Neural cell (in vitro differentiated cells): ENCODE data around the gene TPPP.
"Not testable (repeated sequence)": the region's sequence is repeated elsewhere in the genome, so short reads cannot be mapped to it uniquely, and the experiment has no call there.

Experiments used
- EZH2 ChIP-seq: fragments of 200-600, 300-800 bp; shearing (Covaris generic), sonication (generic); IDR thresholded peaks from 2 replicates; pipeline ENCODE4 v1.6.1; 2014; ENCODE audit warnings: antibody characterized with exemption, low read length, borderline replicate concordance, mild to moderate bottlenecking; ENCODE audit not compliant: insufficient read depth, poor library complexity, severe bottlenecking
- POLR2AphosphoS5 ChIP-seq: IDR thresholded peaks from 2 replicates; pipeline ENCODE4 v1.6.1; 2012
- TAF1 ChIP-seq: IDR thresholded peaks from 2 replicates; pipeline ENCODE4 v1.6.1; 2012; ENCODE audit warnings: low read depth
- TF ChIP-seq, protein P1 (sequence below): fragments of 450-650 bp; IDR thresholded peaks from 2 replicates; pipeline ENCODE4 v1.5.1; 2014; ENCODE audit warnings: antibody characterized with exemption, mild to moderate bottlenecking, moderate library complexity; ENCODE audit not compliant: poor library complexity, severe bottlenecking

DNA sequence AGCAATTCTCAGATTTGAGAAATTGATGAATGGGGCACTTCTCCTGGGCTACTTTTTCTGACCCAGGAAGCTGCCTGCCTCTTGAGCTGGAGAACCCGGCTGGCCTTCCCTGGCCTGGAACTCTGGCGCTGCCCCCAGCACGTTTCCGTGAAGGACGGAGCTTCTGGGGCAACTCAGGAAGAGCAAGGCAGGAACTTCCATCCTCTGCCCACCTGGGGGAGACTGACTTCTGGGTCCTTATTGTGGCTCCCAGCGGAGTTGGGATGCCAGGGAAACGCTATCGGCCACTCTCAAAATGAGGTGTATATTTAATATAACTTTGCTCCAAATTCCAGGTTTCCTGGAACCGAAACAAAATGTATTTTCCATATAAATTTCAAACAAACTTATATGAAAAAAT, 33.9 kb upstream of the TPPP start:
- TF ChIP-seq, protein P1, sequence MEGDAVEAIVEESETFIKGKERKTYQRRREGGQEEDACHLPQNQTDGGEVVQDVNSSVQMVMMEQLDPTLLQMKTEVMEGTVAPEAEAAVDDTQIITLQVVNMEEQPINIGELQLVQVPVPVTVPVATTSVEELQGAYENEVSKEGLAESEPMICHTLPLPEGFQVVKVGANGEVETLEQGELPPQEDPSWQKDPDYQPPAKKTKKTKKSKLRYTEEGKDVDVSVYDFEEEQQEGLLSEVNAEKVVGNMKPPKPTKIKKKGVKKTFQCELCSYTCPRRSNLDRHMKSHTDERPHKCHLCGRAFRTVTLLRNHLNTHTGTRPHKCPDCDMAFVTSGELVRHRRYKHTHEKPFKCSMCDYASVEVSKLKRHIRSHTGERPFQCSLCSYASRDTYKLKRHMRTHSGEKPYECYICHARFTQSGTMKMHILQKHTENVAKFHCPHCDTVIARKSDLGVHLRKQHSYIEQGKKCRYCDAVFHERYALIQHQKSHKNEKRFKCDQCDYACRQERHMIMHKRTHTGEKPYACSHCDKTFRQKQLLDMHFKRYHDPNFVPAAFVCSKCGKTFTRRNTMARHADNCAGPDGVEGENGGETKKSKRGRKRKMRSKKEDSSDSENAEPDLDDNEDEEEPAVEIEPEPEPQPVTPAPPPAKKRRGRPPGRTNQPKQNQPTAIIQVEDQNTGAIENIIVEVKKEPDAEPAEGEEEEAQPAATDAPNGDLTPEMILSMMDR: not testable (repeated sequence)
- TF ChIP-seq TAF1, POLR2AphosphoS5, EZH2: not testable (repeated sequence)
